HepG2 (cell line): ENCODE measurements around the gene LRRC45. TPM values are rescaled to one million over a fixed set of nuclear protein-coding genes. Genes with fewer than 3 reads are reported as not detected.

Source experiments
- ATF7 ChIP-seq, 2 experiments: fragments of 450-650 bp in 1 of 2; sonication (generic) in 1 of 2; formaldehyde crosslinking in 1 of 2; IDR thresholded peaks; 2 replicates each; pipeline versions ENCODE4 v1.4.0 to v1.6.1; 2016 to 2020; ENCODE audit warnings: antibody characterized with exemption in 1 of 2, mild to moderate bottlenecking in 1 of 2, missing genetic modification reagents in 1 of 2
- TARDBP ChIP-seq: sonication (generic); formaldehyde crosslinking; IDR thresholded peaks from 2 replicates; pipeline ENCODE4 v1.8.0; 2022; ENCODE audit warnings: mild to moderate bottlenecking, missing genetic modification reagents
- TMF1 ChIP-seq: sonication (generic); formaldehyde crosslinking; IDR thresholded peaks from 2 replicates; pipeline ENCODE4 v1.8.1; 2022; ENCODE audit warnings: low read depth, missing genetic modification reagents
- ZBTB1 ChIP-seq: sonication (generic); formaldehyde crosslinking; IDR thresholded peaks from 2 replicates; pipeline ENCODE4 v1.4.0; 2020; ENCODE audit warnings: missing genetic modification reagents, borderline replicate concordance
- ZEB1 ChIP-seq: IDR thresholded peaks from 2 replicates; pipeline ENCODE4 v1.6.1; 2012; ENCODE audit warnings: mild to moderate bottlenecking, low read depth, inconsistent platforms; ENCODE audit not compliant: insufficient replicate concordance
- ZFP62 ChIP-seq: sonication (generic); formaldehyde crosslinking; IDR thresholded peaks from 2 replicates; pipeline ENCODE4 v1.4.0; 2020; ENCODE audit warnings: missing genetic modification reagents
- ZNF343 ChIP-seq: sonication (generic); formaldehyde crosslinking; IDR thresholded peaks from 2 replicates; pipeline ENCODE4 v1.4.0; 2020; ENCODE audit warnings: mild to moderate bottlenecking, missing genetic modification reagents
- ZNF441 ChIP-seq: sonication (generic); formaldehyde crosslinking; IDR thresholded peaks from 2 replicates; pipeline ENCODE4 v1.7.0; 2021; ENCODE audit warnings: missing genetic modification reagents, borderline replicate concordance
- polyA plus RNA-seq, 8 experiments: library from polyadenylated mRNA; depleted of rRNA in 3 of 8; stranded (reverse) in 7 of 8; unstranded in 1 of 8; fragments of >200 nt; fragmentation: Illumina TruSeq in 4 of 8; extraction: Trizol in 4 of 8; gene quantifications; 2 replicates each; pipeline versions ENCODE4 v1.2.1 to v1.2.3, GENCODE V29; 2011 to 2016; ENCODE audit warnings: low read depth in 4 of 8, missing spikeins in 1 of 8, mixed read lengths in 1 of 8; ENCODE audit not compliant: insufficient read depth in 1 of 8
- total RNA-seq, 5 experiments: library from RNA; depleted of rRNA; stranded (reverse); fragments of >200 nt; fragmentation: Illumina TruSeq; extraction: Trizol; gene quantifications; 2 replicates each; pipeline ENCODE4 v1.2.3, GENCODE V29; 2016; ENCODE audit warnings: low read depth in 1 of 5
- TF ChIP-seq, protein P1 (sequence below): sonication (generic); formaldehyde crosslinking; IDR thresholded peaks from 2 replicates; pipeline ENCODE4 v1.4.0; 2020; ENCODE audit warnings: mild to moderate bottlenecking, missing genetic modification reagents
- TF ChIP-seq, protein P2 (sequence below): sonication (generic); formaldehyde crosslinking; IDR thresholded peaks from 2 replicates; pipeline ENCODE4 v1.5.0; 2020; ENCODE audit warnings: mild to moderate bottlenecking, missing genetic modification reagents
- TF ChIP-seq, protein P3 (sequence below): sonication (generic); formaldehyde crosslinking; IDR thresholded peaks from 2 replicates; pipeline ENCODE4 v1.4.0; 2020; ENCODE audit warnings: missing genetic modification reagents
- TF ChIP-seq, protein P4 (sequence below): sonication (generic); formaldehyde crosslinking; IDR thresholded peaks from 2 replicates; pipeline ENCODE4 v1.5.0; 2020; ENCODE audit warnings: mild to moderate bottlenecking, missing genetic modification reagents, borderline replicate concordance
- TF ChIP-seq, protein P5 (sequence below), 2 experiments: sonication (generic) in 1 of 2; formaldehyde crosslinking in 1 of 2; IDR thresholded peaks; 2 replicates each; pipeline versions ENCODE4 v1.5.1 to v1.6.1; 2011 to 2020; ENCODE audit warnings: borderline replicate concordance in 1 of 2, low read depth in 1 of 2, low read length in 1 of 2, mild to moderate bottlenecking in 1 of 2, missing genetic modification reagents in 1 of 2, moderate library complexity in 1 of 2
- TF ChIP-seq, protein P6 (sequence below): sonication (generic); formaldehyde crosslinking; IDR thresholded peaks from 2 replicates; pipeline ENCODE4 v1.4.0; 2020; ENCODE audit warnings: missing genetic modification reagents

Gene LRRC45
- total and polyA plus RNA-seq, 2 of the 13 experiments (the other 11 are each of a cell fraction or from before 2014, with no cell fraction given), result 11.6 to 48.1 TPM

DNA sequence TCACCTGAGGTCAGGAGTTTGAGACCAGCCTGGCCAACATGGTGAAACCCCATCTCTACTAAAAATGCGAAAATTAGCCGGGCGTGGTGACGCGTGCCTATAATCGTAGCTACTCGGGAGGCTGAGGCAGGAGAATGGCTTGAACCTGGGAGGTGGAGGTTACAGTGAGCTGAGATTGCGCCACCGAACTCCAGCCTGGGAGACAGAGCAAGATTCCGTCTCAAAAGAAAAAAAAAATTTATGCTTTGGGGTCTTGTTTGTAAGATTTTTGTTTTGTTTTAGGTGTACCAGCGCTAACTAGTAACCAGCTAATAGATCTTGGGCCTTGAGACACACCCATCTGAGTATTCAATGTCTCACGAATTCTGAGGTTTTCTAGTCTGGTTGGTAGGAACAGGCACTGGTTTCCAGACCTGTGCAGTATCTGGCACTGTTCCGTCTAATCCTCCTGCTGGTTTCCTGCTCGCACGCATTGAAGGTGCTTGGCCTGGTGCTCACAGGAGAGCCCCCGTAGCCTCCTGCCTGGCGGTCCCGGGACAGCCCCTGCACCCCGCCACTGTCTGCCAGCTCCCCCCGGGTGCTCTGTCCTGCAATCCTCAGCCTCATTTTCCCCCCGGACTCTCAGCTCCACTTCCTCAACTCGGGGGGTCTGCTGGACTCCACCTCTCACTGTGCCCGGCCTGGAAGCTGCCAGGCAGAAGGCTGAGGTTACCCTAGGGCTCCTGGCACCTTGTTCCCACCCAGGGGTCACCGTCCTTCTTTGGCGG is 53.1 kb downstream of the LRRC45 start (continued):
- TF ChIP-seq, protein P1, sequence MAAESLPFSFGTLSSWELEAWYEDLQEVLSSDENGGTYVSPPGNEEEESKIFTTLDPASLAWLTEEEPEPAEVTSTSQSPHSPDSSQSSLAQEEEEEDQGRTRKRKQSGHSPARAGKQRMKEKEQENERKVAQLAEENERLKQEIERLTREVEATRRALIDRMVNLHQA (CRISPR knock-in tag), result no peak
- TF ChIP-seq, protein P2, sequence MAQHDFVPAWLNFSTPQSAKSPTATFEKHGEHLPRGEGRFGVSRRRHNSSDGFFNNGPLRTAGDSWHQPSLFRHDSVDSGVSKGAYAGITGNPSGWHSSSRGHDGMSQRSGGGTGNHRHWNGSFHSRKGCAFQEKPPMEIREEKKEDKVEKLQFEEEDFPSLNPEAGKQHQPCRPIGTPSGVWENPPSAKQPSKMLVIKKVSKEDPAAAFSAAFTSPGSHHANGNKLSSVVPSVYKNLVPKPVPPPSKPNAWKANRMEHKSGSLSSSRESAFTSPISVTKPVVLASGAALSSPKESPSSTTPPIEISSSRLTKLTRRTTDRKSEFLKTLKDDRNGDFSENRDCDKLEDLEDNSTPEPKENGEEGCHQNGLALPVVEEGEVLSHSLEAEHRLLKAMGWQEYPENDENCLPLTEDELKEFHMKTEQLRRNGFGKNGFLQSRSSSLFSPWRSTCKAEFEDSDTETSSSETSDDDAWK, result no peak
- TF ChIP-seq TMF1 (no peak), ZEB1 (peak; percentile 35), ZNF343 (CRISPR knock-in tag) (peak; percentile 56; the same call in 1 of the 2 replicates), ZFP62 (CRISPR knock-in tag) (no peak), ZBTB1 (CRISPR knock-in tag) (no peak), ZNF441 (CRISPR knock-in tag) (peak; percentile 91), TARDBP (CRISPR knock-in tag) (peak; percentile 51; the same call in 1 of the 2 replicates), ATF7 (IDR thresholded peaks at IDR 0.05) (no peak), ATF7 (CRISPR knock-in tag; IDR thresholded peaks at IDR 0.05) (no peak)
- TF ChIP-seq, protein P3, sequence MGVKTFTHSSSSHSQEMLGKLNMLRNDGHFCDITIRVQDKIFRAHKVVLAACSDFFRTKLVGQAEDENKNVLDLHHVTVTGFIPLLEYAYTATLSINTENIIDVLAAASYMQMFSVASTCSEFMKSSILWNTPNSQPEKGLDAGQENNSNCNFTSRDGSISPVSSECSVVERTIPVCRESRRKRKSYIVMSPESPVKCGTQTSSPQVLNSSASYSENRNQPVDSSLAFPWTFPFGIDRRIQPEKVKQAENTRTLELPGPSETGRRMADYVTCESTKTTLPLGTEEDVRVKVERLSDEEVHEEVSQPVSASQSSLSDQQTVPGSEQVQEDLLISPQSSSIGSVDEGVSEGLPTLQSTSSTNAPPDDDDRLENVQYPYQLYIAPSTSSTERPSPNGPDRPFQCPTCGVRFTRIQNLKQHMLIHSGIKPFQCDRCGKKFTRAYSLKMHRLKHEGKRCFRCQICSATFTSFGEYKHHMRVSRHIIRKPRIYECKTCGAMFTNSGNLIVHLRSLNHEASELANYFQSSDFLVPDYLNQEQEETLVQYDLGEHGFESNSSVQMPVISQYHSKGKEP (CRISPR knock-in tag), result no peak
- TF ChIP-seq, protein P4, sequence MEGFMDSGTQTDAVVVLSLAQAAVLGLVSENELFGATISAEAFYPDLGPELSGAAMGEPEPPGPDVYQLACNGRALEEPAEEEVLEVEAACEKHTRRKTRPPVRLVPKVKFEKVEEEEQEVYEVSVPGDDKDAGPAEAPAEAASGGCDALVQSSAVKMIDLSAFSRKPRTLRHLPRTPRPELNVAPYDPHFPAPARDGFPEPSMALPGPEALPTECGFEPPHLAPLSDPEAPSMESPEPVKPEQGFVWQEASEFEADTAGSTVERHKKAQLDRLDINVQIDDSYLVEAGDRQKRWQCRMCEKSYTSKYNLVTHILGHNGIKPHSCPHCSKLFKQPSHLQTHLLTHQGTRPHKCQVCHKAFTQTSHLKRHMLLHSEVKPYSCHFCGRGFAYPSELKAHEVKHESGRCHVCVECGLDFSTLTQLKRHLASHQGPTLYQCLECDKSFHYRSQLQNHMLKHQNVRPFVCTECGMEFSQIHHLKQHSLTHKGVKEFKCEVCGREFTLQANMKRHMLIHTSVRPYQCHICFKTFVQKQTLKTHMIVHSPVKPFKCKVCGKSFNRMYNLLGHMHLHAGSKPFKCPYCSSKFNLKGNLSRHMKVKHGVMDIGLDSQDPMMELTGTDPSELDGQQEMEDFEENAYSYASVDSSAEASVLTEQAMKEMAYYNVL (CRISPR knock-in tag), result 0 out of 2 replicates have a peak, but pooled peaks have one; percentile 31
- TF ChIP-seq, protein P5, sequence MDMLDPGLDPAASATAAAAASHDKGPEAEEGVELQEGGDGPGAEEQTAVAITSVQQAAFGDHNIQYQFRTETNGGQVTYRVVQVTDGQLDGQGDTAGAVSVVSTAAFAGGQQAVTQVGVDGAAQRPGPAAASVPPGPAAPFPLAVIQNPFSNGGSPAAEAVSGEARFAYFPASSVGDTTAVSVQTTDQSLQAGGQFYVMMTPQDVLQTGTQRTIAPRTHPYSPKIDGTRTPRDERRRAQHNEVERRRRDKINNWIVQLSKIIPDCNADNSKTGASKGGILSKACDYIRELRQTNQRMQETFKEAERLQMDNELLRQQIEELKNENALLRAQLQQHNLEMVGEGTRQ (IDR thresholded peaks at IDR 0.05; ENCODE audit: low read depth, low read length), result no peak
- TF ChIP-seq, protein P5 (CRISPR knock-in tag; IDR thresholded peaks at IDR 0.05; ENCODE audit: borderline replicate concordance), result no peak
- TF ChIP-seq, protein P6, sequence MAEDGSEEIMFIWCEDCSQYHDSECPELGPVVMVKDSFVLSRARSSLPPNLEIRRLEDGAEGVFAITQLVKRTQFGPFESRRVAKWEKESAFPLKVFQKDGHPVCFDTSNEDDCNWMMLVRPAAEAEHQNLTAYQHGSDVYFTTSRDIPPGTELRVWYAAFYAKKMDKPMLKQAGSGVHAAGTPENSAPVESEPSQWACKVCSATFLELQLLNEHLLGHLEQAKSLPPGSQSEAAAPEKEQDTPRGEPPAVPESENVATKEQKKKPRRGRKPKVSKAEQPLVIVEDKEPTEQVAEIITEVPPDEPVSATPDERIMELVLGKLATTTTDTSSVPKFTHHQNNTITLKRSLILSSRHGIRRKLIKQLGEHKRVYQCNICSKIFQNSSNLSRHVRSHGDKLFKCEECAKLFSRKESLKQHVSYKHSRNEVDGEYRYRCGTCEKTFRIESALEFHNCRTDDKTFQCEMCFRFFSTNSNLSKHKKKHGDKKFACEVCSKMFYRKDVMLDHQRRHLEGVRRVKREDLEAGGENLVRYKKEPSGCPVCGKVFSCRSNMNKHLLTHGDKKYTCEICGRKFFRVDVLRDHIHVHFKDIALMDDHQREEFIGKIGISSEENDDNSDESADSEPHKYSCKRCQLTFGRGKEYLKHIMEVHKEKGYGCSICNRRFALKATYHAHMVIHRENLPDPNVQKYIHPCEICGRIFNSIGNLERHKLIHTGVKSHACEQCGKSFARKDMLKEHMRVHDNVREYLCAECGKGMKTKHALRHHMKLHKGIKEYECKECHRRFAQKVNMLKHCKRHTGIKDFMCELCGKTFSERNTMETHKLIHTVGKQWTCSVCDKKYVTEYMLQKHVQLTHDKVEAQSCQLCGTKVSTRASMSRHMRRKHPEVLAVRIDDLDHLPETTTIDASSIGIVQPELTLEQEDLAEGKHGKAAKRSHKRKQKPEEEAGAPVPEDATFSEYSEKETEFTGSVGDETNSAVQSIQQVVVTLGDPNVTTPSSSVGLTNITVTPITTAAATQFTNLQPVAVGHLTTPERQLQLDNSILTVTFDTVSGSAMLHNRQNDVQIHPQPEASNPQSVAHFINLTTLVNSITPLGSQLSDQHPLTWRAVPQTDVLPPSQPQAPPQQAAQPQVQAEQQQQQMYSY (CRISPR knock-in tag), result no peak; the same call in 1 of the 2 replicates
